PC-3 (cell line): ENCODE data around the gene YY1. TPM values are rescaled to one million over a fixed set of nuclear protein-coding genes. Genes with fewer than 3 reads are reported as not detected.

Experiments
- ATAC-seq: fragments of 200-7000 bp; cut with Tn5 transposase; 2 replicates; pipeline ENCODE4 v1.9.1; 2020; ENCODE audit warnings: mild to moderate bottlenecking, moderate library complexity
- BruUV-seq: library from RNA; stranded (reverse); fragments of 400-500 nt; replicated peaks from 2 replicates; lab custom pipeline; 2021; lab: Mats Ljungman, UMichigan
- CTCF ChIA-PET: fragments of 300-600 bp; sonication (Branson Sonifier 250); formaldehyde crosslinking; loops from one replicate; lab custom pipeline; 2022; ENCODE audit warnings: antibody characterized with exemption; lab: Charles Lee
- POLR2A ChIA-PET: fragments of 300-600 bp; sonication (Branson Sonifier 250); formaldehyde crosslinking; loops from one replicate; lab custom pipeline; 2022; ENCODE audit warnings: antibody characterized with exemption; ENCODE audit not compliant: unreplicated experiment; lab: Charles Lee
- DNase-seq: peaks from one replicate; pipeline ENCODE4 v3.0.0-alpha.2; 2015
- H2AFZ ChIP-seq: fragments of 300-600 bp; sonication (generic); 2 replicates; pipeline ENCODE4 v1.6.0; 2016; ENCODE audit warnings: antibody characterized with exemption, low read length
- H3F3A ChIP-seq: fragments of 300-600 bp; sonication (generic); one replicate; pipeline ENCODE4 v1.6.0; 2017; ENCODE audit warnings: antibody characterized with exemption, low read length, control low read depth, mild to moderate bottlenecking; ENCODE audit not compliant: unreplicated experiment
- H3K27ac ChIP-seq: fragments of 300-600 bp; sonication (generic); 2 replicates; pipeline ENCODE4 v1.5.1; 2016; ENCODE audit warnings: mild to moderate bottlenecking, low read length
- H3K27me3 ChIP-seq: fragments of 300-600 bp; sonication (generic); 2 replicates; pipeline ENCODE4 v1.6.1; 2016; ENCODE audit warnings: low read length, mixed read lengths
- H3K36me3 ChIP-seq: fragments of 300-600 bp; sonication (generic); 2 replicates; pipeline ENCODE4 v1.6.1; 2016; ENCODE audit warnings: low read depth, mixed run types, low read length, mixed read lengths
- H3K4me1 ChIP-seq: fragments of 300-600 bp; sonication (generic); 2 replicates; pipeline ENCODE4 v1.5.1; 2016; ENCODE audit warnings: low read length; ENCODE audit not compliant: insufficient read depth
- H3K4me2 ChIP-seq: fragments of 300-600 bp; sonication (generic); 2 replicates; pipeline ENCODE4 v1.6.0; 2016; ENCODE audit warnings: low read length
- H3K4me3 ChIP-seq: fragments of 300-600 bp; sonication (generic); 2 replicates; pipeline ENCODE4 v1.5.1; 2016; ENCODE audit warnings: mild to moderate bottlenecking, low read length, mixed read lengths
- H3K79me2 ChIP-seq: fragments of 300-600 bp; sonication (generic); 2 replicates; pipeline ENCODE4 v1.6.1; 2017; ENCODE audit warnings: low read length, mixed read lengths
- H3K9ac ChIP-seq: fragments of 300-600 bp; sonication (generic); 2 replicates; pipeline ENCODE4 v1.6.0; 2016; ENCODE audit warnings: mild to moderate bottlenecking, low read length
- H3K9me2 ChIP-seq: fragments of 300-600 bp; sonication (generic); replicated peaks from 2 replicates; pipeline ENCODE4 v1.6.1; 2016; ENCODE audit warnings: mixed run types, low read length, mixed read lengths
- H3K9me3 ChIP-seq: fragments of 300-600 bp; sonication (generic); 2 replicates; pipeline ENCODE4 v1.6.1; 2016; ENCODE audit warnings: low read length, mixed read lengths
- H4K20me1 ChIP-seq: fragments of 300-600 bp; sonication (generic); 2 replicates; pipeline ENCODE4 v1.6.1; 2016; ENCODE audit warnings: low read length, mixed read lengths
- CTCF ChIP-seq: fragments of 300-600 bp; sonication (generic); conservative IDR thresholded peaks from 2 replicates; pipeline ENCODE4 v1.5.1; 2017; ENCODE audit warnings: antibody characterized with exemption, low read depth, mild to moderate bottlenecking, low read length
- EZH2 ChIP-seq: fragments of 300-600 bp; sonication (generic); IDR thresholded peaks from one replicate; pipeline ENCODE4 v1.6.1; 2017; ENCODE audit warnings: antibody characterized with exemption, mild to moderate bottlenecking, low read length; ENCODE audit not compliant: unreplicated experiment
- EZH2phosphoT487 ChIP-seq: fragments of 300-600 bp; sonication (generic); IDR thresholded peaks from 2 replicates; pipeline ENCODE4 v1.6.1; 2018; ENCODE audit warnings: mild to moderate bottlenecking, antibody characterized with exemption, low read length, borderline replicate concordance
- intact Hi-C: fragments of 100-400 bp; cut with micrococcal nuclease; formaldehyde crosslinking; loops from 2 replicates; pipeline ENCODE4 v1.9.0; 2023
- total RNA-seq: library from RNA; depleted of rRNA; stranded (reverse); fragments of >200 nt; gene quantifications from 2 replicates; pipeline ENCODE4 v1.2.3, GENCODE V29; 2014

Gene YY1
- total RNA-seq, 1 experiment from 2014 or later, result 64.1 TPM

DNA sequence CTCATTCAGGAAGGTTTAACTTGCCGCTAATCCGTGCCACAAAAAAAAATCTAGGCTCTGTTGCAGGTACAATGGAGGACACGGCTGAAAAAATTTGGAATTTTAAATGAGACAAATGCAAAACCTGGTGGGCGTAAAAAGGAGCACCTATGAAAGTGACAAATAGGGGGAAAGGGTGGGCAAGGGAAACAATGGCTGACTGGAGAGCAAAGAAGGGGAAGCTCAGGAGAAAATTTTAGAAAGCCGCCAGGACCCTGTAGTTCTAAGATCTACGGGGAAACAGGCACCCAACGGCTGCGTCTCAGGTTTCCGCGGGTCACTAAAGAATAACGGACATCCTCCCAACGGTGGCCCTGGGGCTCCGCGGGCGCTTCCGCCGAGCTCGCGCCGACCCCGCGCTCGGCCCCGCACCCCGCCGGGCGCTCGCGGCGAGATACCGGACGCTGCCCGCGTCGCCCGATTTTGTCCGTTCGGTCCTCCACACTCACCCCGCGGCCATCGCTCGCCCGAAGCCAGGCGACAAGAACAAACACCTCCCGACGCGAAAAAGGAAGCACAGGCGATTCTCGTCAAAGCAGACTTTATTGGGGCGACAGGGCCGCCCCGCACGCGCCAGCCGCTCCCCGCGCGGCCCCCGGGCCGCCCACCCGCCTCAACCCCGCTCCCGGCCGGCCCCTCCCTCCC lies 1.1 kb upstream of the YY1 start:
- Histone ChIP-seq H3K4me1 (peaks cover 16% of the 10 kb centered on the region), H2AFZ (peak overlapping the region; percentile 80), H3K9me2 (no peaks in the 10 kb centered on the region), H3K9me3 (no peaks in the 10 kb centered on the region), H3K36me3 (no peaks in the 10 kb centered on the region; the same call in none of the 2 replicates), H3F3A (no peaks in the 10 kb centered on the region), H3K27ac (peak overlapping the region; percentile 79), H4K20me1 (peaks cover 38% of the 10 kb centered on the region), H3K9ac (peak overlapping the region; percentile 98), H3K4me3 (peak overlapping the region; percentile 92), H3K79me2 (peaks cover 88% of the 10 kb centered on the region), H3K27me3 (no peaks in the 10 kb centered on the region), H3K4me2 (peak overlapping the region; percentile 89)
- intact Hi-C loops, result no loop called here
- ChIA-PET CTCF (no interaction called here), POLR2A (interaction anchor here (0.6 kb wide), 1 partner anchor 340 kb away, joined by 3 read pairs; no protein-coding TSS in a partner anchor)
- BruUV-seq, result no TSS peak
- TF ChIP-seq EZH2 (no peak), EZH2phosphoT487 (no peak)
- peak; percentile 66 for DNase-seq
- ATAC-seq, result peak; percentile 23

GRCh38 chr14:100239211-100239839 lies 381 bp downstream of the YY1 start:
- peaks cover 88% of the 10 kb centered on the region for H3K79me2 ChIP-seq
- H3K4me1 ChIP-seq, result peaks cover 23% of the 10 kb centered on the region
- DNase-seq (no peak), ATAC-seq (no peak)
- peak overlapping the region; percentile 97 for H3K4me3 ChIP-seq
- H4K20me1 ChIP-seq, result peaks cover 47% of the 10 kb centered on the region
- TF ChIP-seq EZH2, result no peak
- no peak for TF ChIP-seq CTCF
- no peak for TF ChIP-seq EZH2phosphoT487
- no peaks in the 10 kb centered on the region for H3K9me2 ChIP-seq
- H3K36me3 ChIP-seq, result no peaks in the 10 kb centered on the region; the same call in none of the 2 replicates
- peak overlapping the region; percentile 90 for H3K9ac ChIP-seq
- H3K4me2 ChIP-seq, result peak overlapping the region; percentile 76
- intact Hi-C loops, result no loop called here
- ChIA-PET CTCF (no interaction called here), POLR2A (no interaction called here)
- BruUV-seq, result no TSS peak
- no peaks in the 10 kb centered on the region for H3K27me3 ChIP-seq
- no peaks in the 10 kb centered on the region for H3F3A ChIP-seq
- peak overlapping the region; percentile 58 for H3K27ac ChIP-seq
- no peaks in the 10 kb centered on the region for H3K9me3 ChIP-seq
- no peak overlapping the region; the same call in 1 of the 2 replicates for H2AFZ ChIP-seq

DNA sequence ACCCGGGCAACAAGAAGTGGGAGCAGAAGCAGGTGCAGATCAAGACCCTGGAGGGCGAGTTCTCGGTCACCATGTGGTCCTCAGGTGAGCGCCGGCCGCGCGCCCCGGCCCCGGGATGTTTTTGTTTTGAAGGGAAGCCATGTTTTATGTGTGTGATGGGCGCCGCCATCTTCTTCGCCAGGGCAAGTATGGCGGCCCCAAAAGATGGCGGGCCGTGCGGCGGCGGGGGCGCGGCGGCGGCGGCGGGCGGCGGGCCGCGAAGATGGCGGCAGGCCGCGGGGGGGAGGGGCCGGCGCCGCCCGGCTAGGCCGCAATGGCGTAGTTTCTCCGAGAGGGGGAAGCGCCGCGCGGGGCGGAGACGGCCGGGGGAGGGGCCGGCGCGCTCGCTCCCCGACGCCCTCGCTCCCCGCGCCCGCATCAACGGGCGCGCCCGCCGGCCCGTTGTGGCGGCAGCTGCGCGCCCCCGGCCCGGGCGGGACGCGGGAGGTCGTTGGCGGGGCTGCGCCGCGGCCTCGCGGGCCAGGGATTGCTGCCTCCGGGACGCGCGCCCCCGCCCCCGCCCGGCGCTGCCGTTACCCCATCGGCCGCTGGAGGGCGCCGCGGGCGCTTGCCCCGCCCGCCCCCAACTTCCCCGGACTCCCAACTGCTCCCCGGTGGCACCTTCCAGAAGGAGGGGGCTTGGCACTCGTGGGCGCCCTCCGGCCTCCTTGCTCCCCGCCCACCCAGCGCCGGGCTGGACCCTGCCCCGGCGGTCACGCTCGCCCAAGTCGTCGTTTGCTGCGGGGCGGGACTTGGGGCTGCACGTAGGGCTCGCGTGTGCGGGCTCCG lies 1.1 kb downstream of the YY1 start:
- Histone ChIP-seq H3K9me3 (no peaks in the 10 kb centered on the region), H3K36me3 (no peaks in the 10 kb centered on the region; the same call in none of the 2 replicates), H3K27me3 (no peaks in the 10 kb centered on the region), H3K4me1 (peaks cover 23% of the 10 kb centered on the region), H3F3A (no peaks in the 10 kb centered on the region), H4K20me1 (peaks cover 47% of the 10 kb centered on the region), H3K9ac (peak overlapping the region; percentile 90), H3K27ac (peak overlapping the region; percentile 66), H3K9me2 (no peaks in the 10 kb centered on the region), H3K4me2 (peak overlapping the region; percentile 90), H2AFZ (no peak overlapping the region; the same call in 1 of the 2 replicates), H3K79me2 (peaks cover 88% of the 10 kb centered on the region), H3K4me3 (peak overlapping the region; percentile 97)
- POLR2A ChIA-PET, result interaction anchor here (0.6 kb wide), 1 partner anchor 118 kb away, joined by 3 read pairs; no protein-coding TSS in a partner anchor
- intact Hi-C loops, result loop anchor here (2.0 kb wide), 1 partner anchor 137 kb away; the partner anchor contains the start of gene WDR25
- DNase-seq (peak; percentile 78), ATAC-seq (peak; percentile 27)
- no TSS peak for BruUV-seq
- CTCF ChIA-PET, result interaction anchor here (1.0 kb wide), 1 partner anchor 39 kb away, joined by 3 read pairs; no protein-coding TSS in a partner anchor
- TF ChIP-seq CTCF, result peak; percentile 56
- no peak for TF ChIP-seq EZH2
- 0 out of 2 replicates have a peak, but pooled peaks have one; percentile 31 for TF ChIP-seq EZH2phosphoT487
